GM21825 (cell line): Measurements from ENCODE around the gene GNAO1.
"Not testable (repeated sequence)": the region's sequence is repeated elsewhere in the genome, so short reads cannot be mapped to it uniquely, and the experiment has no call there.

ENCODE experiments used
- ATAC-seq: cut with Tn5 transposase; IDR thresholded peaks from one replicate; pipeline ENCODE4 v1.9.1; 2021; ENCODE audit warnings: mild to moderate bottlenecking, moderate library complexity; ENCODE audit not compliant: unreplicated experiment

Gene GNAO1

GRCh38 chr16:56357241-56357764 is 166.0 kb downstream of the GNAO1 start:
- ATAC-seq = peak; percentile 6

- ATAC-seq = no peak
Measured at GRCh38 chr16:56357765-56358322, 166.6 kb downstream of the GNAO1 start.

DNA sequence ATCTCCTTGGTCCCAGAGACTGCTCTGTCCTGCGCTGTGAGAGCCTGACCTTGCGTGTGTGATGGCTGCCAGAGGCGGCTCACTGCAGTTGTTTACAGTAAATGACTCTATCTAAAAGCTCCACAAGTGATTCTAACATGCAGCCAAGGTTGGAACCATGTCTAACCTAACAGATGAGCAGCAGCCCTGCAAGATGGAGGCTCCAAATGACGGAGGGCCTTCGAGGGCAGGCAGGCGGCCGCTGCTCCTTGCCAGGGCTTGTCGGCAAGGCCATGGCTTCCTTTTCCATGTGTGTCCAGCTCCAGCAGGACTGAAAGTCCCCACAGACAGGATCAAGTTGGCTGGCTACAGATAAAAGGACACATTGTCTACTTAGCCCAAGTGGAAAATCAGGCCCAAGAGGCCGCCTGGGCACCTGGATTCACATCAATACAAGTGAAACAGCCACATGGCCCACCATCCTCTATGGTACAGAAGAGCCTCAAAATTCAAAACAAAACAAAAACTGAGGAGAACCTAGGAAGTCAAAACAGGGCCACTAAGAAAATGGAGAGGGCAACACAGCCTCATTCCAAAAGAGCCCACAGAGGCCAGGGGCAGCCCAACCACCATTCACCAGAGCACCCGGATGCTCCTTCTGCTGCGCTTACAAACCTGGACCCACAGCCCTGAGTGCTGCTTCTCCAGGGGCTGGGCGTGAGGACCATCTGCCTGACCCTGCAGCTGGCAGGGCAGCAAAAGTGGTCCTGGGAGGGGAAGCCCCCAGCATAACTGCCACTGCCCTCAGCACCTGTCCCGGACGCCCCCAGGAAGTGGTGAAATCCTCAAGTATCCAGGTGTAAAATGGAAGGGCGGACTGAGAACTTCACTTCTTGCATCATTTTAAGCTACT is 169.1 kb downstream of the GNAO1 start:
- no peak for ATAC-seq

GRCh38 chr16:56362057-56362655 is 170.9 kb downstream of the GNAO1 start:
- ATAC-seq = no peak

DNA sequence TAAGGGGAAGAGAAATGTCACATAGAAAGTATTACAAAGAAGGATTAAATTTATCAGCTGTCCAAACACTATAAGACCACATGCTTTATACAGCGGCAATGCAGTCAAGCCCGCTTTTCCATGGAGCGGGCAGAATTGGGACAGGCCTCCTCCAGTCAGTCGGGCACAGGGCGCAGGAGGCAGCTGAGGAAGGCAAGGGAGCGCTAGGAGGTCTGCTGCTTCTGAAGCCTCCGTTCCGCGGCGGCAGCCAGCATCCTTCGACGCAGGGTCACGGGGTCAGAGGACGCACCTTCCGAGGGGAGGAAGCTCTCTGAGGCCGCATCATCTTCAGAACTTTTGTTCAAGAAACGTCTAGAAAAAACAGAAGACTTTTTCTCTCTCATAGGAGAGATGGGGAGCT is 171.4 kb downstream of the GNAO1 start:
- ATAC-seq = no peak

- ATAC-seq = no peak
Measured at GRCh38 chr16:56363181-56363716, 172.0 kb downstream of the GNAO1 start.

- ATAC-seq = no peak
Measured at GRCh38 chr16:56363781-56364565, 172.7 kb downstream of the GNAO1 start.

DNA sequence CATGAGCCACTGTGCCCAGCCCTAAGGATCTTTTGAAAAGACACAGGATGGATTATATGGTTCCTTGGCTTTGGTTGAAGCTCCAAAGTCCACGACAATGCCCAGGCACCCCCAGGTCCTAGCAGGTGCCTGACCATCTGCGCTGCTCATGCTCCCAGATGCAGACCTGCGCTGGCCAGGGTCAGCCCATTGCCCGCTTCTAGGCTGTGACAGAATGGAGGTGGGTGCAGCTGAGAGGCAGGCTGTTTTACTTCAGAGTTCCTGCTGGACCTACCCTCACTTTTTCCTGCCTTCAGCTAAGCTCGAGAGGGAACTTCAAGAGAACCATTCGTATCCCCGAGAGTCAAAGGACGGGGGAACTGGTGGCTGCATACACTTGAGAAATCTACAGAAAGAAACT is 173.6 kb downstream of the GNAO1 start:
- ATAC-seq = no peak

- ATAC-seq = no peak
Measured at GRCh38 chr16:56365552-56365951, 174.3 kb downstream of the GNAO1 start.

DNA sequence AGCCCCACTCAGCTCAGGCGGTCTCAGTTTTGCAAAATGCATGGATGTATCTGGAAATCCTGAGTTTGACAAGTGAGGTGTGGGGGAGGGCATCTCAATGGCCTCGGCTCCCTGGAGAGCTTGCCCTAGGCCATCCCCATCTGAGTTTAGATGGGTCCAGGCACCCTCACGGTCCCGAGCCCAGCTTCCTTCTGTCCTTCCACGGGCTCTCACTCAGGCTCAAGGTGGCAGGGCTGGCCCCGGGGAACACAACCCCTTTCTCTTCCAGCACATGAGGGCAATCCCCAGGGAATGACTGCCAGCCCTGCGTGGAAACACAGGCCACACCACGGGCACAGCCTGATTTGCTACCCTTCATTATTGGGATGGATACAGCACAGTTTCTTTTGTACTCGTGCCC is 175.7 kb downstream of the GNAO1 start:
- ATAC-seq = no peak

GRCh38 chr16:56367764-56368163 is 176.5 kb downstream of the GNAO1 start:
- no peak for ATAC-seq

GRCh38 chr16:56368545-56368944 is 177.3 kb downstream of the GNAO1 start:
- no peak for ATAC-seq

DNA sequence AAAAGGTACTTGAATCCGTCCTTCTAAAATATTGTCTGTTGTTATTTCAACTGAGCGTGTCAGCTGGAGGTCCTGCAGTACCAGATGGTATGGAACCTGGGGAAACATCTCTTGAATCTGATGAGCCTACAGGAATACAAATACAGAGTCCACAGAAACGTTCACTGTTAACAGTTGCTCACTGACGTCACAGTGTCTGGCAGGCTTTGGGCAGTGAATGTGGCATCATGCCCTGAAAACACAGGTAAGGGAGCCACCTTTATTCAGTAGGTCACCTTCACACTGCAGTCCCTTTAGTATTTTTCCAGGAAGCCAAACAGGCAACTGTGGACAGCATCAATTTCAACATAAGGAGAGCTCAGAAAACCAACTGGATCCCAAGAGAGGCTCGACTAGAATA is 177.9 kb downstream of the GNAO1 start:
- no peak for ATAC-seq

GRCh38 chr16:56370185-56370874 is 179.0 kb downstream of the GNAO1 start:
- no peak for ATAC-seq

DNA sequence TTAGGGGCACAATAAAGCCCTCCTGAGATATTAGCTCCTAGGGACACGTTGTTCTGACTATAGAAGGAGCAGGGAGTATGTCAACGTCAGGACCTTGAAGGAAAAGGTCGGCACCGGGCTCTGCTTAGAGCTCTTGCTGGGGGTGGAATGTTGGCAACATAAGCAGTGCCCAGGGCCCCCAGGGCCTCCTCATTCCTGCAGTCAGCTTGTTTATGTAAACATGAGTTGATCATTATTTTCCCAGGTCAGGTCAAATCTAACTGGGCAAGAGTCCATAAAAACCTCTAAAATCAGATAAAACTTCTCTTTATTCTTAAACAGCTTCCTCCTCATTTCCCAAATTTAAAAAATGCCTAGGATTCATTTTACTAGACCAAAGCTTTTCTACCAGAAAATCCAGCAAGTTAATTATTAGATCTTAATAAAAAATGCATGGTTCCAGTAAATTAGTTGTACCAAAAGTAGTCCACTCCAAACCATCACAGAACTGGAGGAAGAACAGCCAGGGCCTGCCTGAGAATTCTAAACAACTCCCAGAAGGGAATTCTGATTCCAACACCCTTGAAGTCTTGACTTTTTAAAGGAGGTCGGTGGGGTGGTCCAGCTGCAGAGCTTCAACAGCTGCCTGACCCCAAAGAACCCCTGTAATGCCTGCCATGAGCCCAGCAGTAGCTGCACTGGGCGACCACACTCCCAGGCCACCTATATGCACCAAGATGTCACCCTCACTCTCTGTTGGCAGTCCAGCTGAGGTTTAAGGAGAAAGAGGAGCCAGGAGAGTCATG is 179.8 kb downstream of the GNAO1 start:
- ATAC-seq = no peak

DNA sequence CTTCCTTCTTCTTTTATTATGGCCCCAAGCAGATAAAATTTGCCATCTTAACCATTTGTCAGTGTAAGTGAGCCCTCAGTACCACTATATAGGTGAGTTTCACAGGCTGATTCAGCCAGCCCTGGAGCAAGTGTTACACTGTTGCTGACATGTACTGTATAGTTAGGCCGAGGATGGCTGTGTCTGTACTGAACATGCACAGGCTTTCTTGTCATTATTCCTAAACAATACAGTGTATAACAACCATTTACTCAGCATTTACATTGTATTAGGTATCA is 180.3 kb downstream of the GNAO1 start:
- ATAC-seq = no peak

DNA sequence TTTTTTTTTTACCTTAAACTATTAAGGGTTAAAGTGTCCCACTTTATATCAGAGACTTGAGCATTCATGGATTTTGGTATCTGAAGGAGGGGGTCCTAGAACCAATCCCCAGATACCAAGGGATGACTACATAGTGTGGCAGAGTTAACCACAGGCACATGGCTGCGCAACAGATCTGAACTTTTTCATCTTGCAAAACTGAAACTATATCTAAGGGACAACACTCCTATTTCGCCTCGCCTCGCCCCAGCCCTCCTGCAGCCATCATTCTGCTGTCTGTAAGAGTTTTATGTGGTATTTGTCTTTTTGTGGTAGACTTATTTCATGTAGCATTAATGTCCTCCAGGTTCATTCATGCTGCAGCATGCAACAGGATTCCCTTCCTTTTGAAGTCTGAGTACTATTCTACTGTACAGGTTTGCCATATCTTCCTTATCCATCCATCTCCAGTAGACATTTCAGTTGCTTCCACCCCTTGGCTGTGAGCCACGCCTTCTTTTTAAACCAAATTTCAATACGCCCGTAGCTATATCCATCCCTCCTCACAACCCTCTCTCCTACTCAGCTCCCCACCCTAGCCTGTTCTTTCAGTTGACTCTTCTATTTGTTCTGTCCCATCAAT is 180.8 kb downstream of the GNAO1 start:
- ATAC-seq = no peak

- ATAC-seq = no peak
Measured at GRCh38 chr16:56373003-56373402, 181.7 kb downstream of the GNAO1 start.

GRCh38 chr16:56375792-56376191 is 184.5 kb downstream of the GNAO1 start:
- ATAC-seq = not testable (repeated sequence)
